DMS79 treated with DMSO at 0.1 percent for 48 hours (cell line): ENCODE data around the gene TNKS1BP1.
"Not testable (repeated sequence)": the region's sequence is repeated elsewhere in the genome, so short reads cannot be mapped to it uniquely, and the experiment has no call there.

Experiments used
- DNase-seq: peaks from one replicate; lab custom pipeline; 2025; lab: John Stamatoyannopoulos, UW

Gene TNKS1BP1

GRCh38 chr11:57353446-57353845 is 28.7 kb upstream of the TNKS1BP1 start:
- DNase-seq: no peak

GRCh38 chr11:57353036-57353435 is 28.3 kb upstream of the TNKS1BP1 start:
- no peak for DNase-seq

- no peak for DNase-seq
Measured at GRCh38 chr11:57349491-57350274, 24.9 kb upstream of the TNKS1BP1 start.

DNA sequence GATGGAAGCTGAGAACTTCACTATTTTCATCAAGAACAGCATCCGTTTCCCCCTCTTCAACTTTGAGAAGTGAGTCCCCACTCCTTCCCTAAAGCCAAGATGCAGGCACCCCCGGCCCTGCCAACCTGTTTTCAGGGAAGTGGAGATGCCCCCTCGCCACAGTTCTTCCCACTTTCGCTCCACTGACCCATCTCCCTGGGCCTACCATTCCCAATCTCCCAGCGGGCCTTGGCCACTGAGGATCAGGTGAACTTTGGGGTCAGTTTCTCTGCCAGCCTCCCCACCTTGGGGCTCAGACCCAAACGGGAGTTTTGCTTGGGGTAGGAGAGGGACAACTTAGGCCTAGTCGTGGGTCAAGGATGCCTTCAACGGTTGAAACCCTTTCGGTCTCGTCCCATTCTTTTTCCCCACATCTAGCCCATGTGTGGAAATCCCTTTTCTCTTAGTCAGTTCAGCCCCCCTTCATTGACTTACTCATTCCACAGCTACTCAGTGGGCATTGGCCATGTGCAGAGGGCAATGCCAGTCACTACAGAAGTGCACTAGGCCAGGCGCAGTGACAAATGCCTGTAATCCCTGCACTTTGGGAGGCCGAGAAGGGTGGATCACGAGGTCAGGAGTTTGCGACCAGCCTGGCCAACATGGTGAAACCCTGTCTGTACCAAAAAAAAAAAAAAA is 24.0 kb upstream of the TNKS1BP1 start:
- no peak for DNase-seq

DNA sequence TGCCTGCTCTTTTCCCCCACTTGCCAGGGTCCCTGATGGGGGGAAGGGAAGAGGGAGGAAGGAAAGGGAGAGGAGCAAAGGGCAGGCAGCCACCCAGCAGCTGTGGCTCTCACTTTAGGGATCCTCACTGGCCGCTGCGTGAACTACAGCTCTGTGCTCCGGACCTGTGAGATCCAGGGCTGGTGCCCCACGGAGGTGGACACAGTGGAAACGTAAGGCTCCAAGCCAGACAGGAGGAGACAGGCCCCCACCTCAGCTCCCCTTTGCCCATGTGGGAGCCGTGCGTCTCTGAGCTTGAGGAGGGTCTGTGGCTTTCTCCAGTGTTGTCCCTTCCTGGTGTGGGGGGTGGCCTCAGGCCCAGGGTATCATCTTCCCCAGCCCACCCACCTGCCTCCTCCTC is 23.3 kb upstream of the TNKS1BP1 start:
- DNase-seq: no peak

DNA sequence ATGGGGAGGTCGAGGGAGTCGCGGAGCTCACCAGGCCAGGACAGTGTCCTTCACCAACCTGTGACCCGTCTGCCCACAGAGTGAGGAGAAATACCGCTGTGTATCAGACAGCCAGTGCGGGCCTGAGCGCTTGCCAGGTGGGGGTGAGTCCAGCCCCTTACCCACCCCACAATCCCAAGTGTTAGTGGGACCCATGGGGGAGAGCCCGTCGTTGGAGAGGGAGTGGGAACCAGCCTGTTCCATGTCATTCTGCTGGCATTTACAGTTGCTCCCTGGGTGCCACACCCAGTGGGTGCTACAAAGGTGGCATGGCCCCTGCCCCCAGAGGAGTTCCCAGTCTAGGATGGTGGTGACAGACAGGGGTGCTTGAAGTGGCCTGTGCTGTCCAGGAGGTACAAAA is 22.6 kb upstream of the TNKS1BP1 start:
- no peak for DNase-seq

- DNase-seq: peak; percentile 75
Measured at GRCh38 chr11:57345555-57346211, 20.9 kb upstream of the TNKS1BP1 start.

- no peak for DNase-seq
Measured at GRCh38 chr11:57344826-57345225, 20.1 kb upstream of the TNKS1BP1 start.

DNA sequence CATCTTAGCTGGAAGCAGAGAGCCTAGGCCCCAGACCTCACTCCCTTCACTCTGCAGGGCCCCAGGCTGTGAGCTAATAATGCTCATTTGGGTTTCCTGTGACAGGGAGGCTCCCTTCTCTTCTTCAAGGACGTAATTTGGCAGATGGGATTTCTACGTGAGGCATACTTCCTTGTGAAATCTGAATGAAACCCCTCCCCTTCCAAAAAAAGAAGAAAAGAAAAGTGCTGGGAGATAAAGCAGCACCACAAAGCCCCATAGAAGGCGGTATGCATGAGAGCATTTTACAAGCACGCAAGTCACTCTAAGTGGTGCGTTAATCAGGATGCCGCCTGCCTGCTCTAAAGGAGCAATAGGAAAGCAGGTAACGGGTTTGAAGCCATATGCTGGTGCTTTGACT is 19.1 kb upstream of the TNKS1BP1 start:
- DNase-seq: peak; percentile 66

- no peak for DNase-seq
Measured at GRCh38 chr11:57342702-57343101, 17.9 kb upstream of the TNKS1BP1 start.

DNA sequence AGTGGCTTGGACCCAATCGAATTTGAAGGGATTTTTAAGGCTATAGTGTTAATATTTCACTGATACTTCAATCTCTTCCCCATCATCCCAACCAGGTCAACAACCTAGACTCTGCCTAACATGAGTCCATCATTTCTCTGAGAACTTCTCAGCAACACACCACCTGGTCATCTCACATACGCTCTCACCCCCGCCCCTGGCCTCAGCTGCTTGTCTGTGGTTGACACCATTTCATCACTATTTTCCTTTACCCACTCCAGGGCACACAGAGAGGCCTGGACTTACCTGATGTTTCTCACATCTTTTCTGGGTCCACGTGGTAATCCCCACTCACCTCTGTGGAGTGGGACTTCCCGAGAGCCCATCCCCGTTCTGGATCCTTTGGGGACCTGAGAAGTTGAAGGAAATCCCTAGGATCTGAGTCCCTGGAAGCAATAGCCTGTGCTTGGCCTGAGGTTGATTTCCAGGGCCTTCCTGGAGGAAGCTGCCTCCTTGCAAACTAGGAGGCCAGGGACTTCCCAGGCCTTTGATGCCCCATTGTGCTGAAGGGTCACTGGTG is 16.6 kb upstream of the TNKS1BP1 start:
- no peak for DNase-seq

GRCh38 chr11:57340039-57340615 is 15.4 kb upstream of the TNKS1BP1 start:
- no peak for DNase-seq

DNA sequence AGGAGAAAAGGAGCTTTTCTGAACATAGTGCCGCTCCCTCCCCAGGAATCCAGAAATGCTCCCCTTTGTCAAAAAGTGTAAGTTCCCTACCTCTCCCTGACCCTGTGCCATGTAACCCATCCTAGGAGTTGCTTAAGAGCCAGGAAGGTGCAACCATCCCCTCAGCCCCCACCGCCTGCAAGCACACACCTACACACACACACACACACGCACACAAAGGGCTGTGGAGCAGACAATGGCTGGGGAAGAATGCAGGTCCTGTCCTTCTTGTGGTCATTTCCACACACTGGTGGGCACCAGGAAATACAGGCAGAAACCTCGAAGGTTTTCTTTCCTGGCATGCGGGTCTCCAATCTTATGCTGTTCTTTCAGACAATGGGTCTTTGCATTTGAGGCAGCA is 14.6 kb upstream of the TNKS1BP1 start:
- DNase-seq: no peak

DNA sequence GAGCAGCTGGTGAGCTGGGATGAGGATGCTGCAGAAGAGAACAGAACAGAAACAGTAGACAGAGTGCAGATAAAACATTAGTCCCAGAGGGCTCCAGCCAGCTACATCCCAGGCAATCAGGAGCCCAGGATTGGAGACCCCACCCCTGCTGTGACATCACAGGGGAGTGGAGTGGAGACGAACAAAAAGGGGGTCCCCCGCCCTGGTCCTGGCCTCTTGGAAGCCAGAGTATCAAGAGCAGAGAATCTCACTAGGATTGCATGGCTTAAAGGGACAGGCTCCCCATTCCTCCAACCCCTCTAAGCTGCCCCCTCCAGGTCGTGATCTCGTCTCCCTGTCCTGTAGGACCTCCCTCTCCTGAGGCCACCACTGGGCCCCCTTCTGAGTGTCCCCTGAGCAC is 13.4 kb upstream of the TNKS1BP1 start, which contains the start of gene P2RX3:
Gene P2RX3 (plus strand): TSS at position 211 of the 400 bp plus-strand sequence. CDS start 199 bp downstream, outside the sequence.
- DNase-seq: no peak

DNA sequence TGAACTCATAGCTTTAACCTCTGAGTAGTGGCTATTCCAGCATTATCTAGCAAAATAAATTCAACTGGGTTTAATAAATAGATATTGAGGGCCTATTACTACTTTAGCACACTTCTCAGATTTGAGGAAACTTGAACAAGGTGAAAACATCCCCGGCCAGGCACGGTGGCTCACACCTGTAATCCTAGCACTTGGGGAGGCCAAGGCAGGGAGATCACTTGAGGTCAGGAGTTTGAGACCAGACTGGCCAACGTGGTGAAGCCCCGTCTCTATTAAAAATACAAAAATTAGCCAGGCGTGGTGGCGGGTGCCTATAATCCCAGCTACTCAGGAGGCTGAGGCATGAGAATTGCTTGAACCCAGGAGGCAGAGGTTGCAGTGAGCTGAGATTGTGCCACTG is 12.1 kb upstream of the TNKS1BP1 start:
- DNase-seq: not testable (repeated sequence)

GRCh38 chr11:57336111-57336666 is 11.4 kb upstream of the TNKS1BP1 start:
- DNase-seq: no peak

GRCh38 chr11:57335343-57336110 is 10.8 kb upstream of the TNKS1BP1 start, which contains the start of gene SSRP1:
TSS of gene SSRP1 (minus strand) at chr11:57335892. CDS start at chr11:57335121, 771 bp downstream.
- DNase-seq: peak; percentile 87

DNA sequence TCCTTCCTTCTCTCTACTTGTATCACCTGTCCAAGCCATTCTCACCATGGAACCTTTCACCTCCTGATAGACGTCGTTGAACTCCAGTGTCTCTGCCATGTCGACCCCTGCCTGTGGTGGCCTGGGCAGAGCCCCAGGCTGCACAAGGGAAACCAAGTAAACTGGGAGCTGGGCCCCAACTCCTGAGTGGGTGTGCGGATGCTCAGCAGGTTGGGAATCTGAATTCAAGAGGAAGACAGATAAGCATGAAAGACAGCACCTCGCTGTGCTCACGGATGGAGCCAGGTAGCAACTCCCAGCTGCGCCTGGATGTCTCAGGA is 10.2 kb upstream of the TNKS1BP1 start:
- DNase-seq: no peak

- no peak for DNase-seq
Measured at GRCh38 chr11:57332694-57333440, 8.1 kb upstream of the TNKS1BP1 start.

GRCh38 chr11:57331720-57332119 is 7.0 kb upstream of the TNKS1BP1 start:
- no peak for DNase-seq
